ENCODE results near the gene ANKDD1B.

Gene ANKDD1B

DNA sequence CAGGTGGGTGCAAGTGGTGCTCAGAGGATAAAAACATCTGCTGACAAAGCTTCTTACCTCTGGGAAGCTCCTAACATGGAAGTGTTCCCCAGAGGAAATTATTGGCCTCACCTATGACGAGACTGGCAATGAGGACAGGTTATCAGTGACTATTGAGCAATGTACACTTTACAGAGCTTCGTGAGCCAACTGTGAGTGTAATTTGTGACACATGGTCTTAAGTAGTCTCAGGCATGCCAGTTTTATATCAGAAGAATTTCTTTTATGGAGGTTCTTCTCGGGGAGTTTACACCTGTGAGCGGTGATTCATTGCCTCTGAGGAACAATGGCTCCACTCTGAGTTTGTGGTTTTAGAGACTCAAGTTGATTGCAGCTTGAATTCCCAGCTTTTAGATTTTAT, 11.3 kb downstream of the ANKDD1B start:
- Histone ChIP-seq H2AFZ (ENCODE audit: low read depth, low read length) (no peak overlapping the region), H3K27me3 (ENCODE audit: insufficient read depth, low read length) (no peaks in the 10 kb centered on the region), H3K9me3 (ENCODE audit: low read length) (no peaks in the 10 kb centered on the region), H3K36me3 (ENCODE audit: insufficient read depth, low read length) (no peaks in the 10 kb centered on the region), H3K4me3 (ENCODE audit: low read length) (no peak overlapping the region), H3K4me1 (ENCODE audit: insufficient read depth, low read length) (peaks cover 3% of the 10 kb centered on the region)

- H3K27me3 ChIP-seq (ENCODE audit: insufficient read depth, low read length), result no peaks in the 10 kb centered on the region
Measured at GRCh38 chr5:75623846-75624245, 12.6 kb downstream of the ANKDD1B start.

DNA sequence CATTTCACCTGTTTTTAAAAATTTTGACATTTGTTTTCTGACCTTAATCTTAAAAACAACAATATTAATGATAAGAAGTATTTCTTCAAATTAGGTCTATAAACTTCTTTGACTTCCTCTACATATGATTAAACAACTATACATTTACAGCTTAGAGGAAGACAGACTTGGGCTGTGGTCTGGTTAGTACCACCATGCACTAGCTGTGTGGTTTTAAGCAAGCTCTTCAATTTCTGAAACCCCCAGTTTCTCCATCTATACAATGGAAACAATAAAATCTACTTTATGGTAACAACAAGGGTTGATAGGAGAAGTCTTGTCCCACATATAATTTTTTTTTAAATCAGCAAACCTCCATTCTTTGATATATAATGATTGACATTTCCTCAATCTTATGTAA, 15.7 kb downstream of the ANKDD1B start:
- Histone ChIP-seq H2AFZ (ENCODE audit: low read depth, low read length) (no peak overlapping the region), H3K27me3 (ENCODE audit: insufficient read depth, low read length) (no peaks in the 10 kb centered on the region), H3K4me3 (ENCODE audit: low read length) (no peak overlapping the region), H3K9me3 (ENCODE audit: low read length) (no peaks in the 10 kb centered on the region), H3K4me1 (ENCODE audit: insufficient read depth, low read length) (no peaks in the 10 kb centered on the region), H3K36me3 (ENCODE audit: insufficient read depth, low read length) (no peaks in the 10 kb centered on the region)

More at GRCh38 chr5:75623846-75624245, 12.6 kb downstream of the ANKDD1B start:
- Histone ChIP-seq H3K36me3 (ENCODE audit: insufficient read depth, low read length) (no peaks in the 10 kb centered on the region), H2AFZ (ENCODE audit: low read depth, low read length) (no peak overlapping the region), H3K9me3 (ENCODE audit: low read length) (no peaks in the 10 kb centered on the region), H3K4me3 (ENCODE audit: low read length) (no peak overlapping the region), H3K4me1 (ENCODE audit: insufficient read depth, low read length) (no peaks in the 10 kb centered on the region)

- Histone ChIP-seq H3K27me3 (ENCODE audit: insufficient read depth, low read length) (no peaks in the 10 kb centered on the region), H3K4me1 (ENCODE audit: insufficient read depth, low read length) (no peaks in the 10 kb centered on the region), H3K36me3 (ENCODE audit: insufficient read depth, low read length) (no peaks in the 10 kb centered on the region), H3K4me3 (ENCODE audit: low read length) (no peak overlapping the region), H2AFZ (ENCODE audit: low read depth, low read length) (no peak overlapping the region), H3K9me3 (ENCODE audit: low read length) (no peaks in the 10 kb centered on the region)
Measured at GRCh38 chr5:75627801-75628200, 16.5 kb downstream of the ANKDD1B start.

- H3K4me3 ChIP-seq (ENCODE audit: low read length), result no peak overlapping the region
- H3K27me3 ChIP-seq (ENCODE audit: insufficient read depth, low read length), result no peaks in the 10 kb centered on the region
- H3K36me3 ChIP-seq (ENCODE audit: insufficient read depth, low read length), result no peaks in the 10 kb centered on the region
- no peak overlapping the region for H2AFZ ChIP-seq (ENCODE audit: low read depth, low read length)
- H3K4me1 ChIP-seq (ENCODE audit: insufficient read depth, low read length), result no peaks in the 10 kb centered on the region
- no peaks in the 10 kb centered on the region for H3K9me3 ChIP-seq (ENCODE audit: low read length)
Measured at GRCh38 chr5:75630875-75631274, 19.6 kb downstream of the ANKDD1B start.

- H3K36me3 ChIP-seq (ENCODE audit: insufficient read depth, low read length), result no peaks in the 10 kb centered on the region
- no peaks in the 10 kb centered on the region for H3K9me3 ChIP-seq (ENCODE audit: low read length)
- no peak overlapping the region for H2AFZ ChIP-seq (ENCODE audit: low read depth, low read length)
- no peaks in the 10 kb centered on the region for H3K4me1 ChIP-seq (ENCODE audit: insufficient read depth, low read length)
- no peak overlapping the region for H3K4me3 ChIP-seq (ENCODE audit: low read length)
- no peaks in the 10 kb centered on the region for H3K27me3 ChIP-seq (ENCODE audit: insufficient read depth, low read length)
Measured at GRCh38 chr5:75632321-75632720, 21.1 kb downstream of the ANKDD1B start.

GRCh38 chr5:75637949-75638348, 26.7 kb downstream of the ANKDD1B start:
- H3K9me3 ChIP-seq (ENCODE audit: low read length), result no peaks in the 10 kb centered on the region
- no peak overlapping the region for H3K4me3 ChIP-seq (ENCODE audit: low read length)
- H3K4me1 ChIP-seq (ENCODE audit: insufficient read depth, low read length), result no peaks in the 10 kb centered on the region
- H3K27me3 ChIP-seq (ENCODE audit: insufficient read depth, low read length), result no peaks in the 10 kb centered on the region
- H2AFZ ChIP-seq (ENCODE audit: low read depth, low read length), result no peak overlapping the region
- H3K36me3 ChIP-seq (ENCODE audit: insufficient read depth, low read length), result no peaks in the 10 kb centered on the region

- H3K27me3 ChIP-seq (ENCODE audit: insufficient read depth, low read length), result no peaks in the 10 kb centered on the region
- H3K4me3 ChIP-seq (ENCODE audit: low read length), result no peak overlapping the region
- H2AFZ ChIP-seq (ENCODE audit: low read depth, low read length), result no peak overlapping the region
- H3K4me1 ChIP-seq (ENCODE audit: insufficient read depth, low read length), result no peaks in the 10 kb centered on the region
- H3K9me3 ChIP-seq (ENCODE audit: low read length), result no peaks in the 10 kb centered on the region
- no peaks in the 10 kb centered on the region for H3K36me3 ChIP-seq (ENCODE audit: insufficient read depth, low read length)
Measured at GRCh38 chr5:75639535-75640311, 28.5 kb downstream of the ANKDD1B start.

DNA sequence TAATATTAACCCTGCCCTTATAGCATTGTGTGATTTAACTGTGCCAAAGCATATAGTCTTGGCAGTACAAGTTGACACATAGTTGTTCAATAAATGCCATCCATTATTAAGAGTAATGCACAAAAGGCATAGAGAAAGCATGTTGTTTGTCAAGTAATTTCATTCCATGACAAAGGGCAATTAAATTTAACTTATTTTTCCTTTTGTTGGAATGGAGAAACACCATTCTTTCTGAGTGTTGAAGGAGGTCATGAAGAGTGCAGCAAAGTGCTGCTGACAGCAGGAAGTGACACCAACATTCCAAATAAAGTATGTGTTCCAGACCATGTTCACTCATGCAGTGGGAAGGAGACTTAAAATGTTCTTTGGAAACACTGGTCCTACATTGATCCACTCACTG, 29.1 kb downstream of the ANKDD1B start:
- Histone ChIP-seq H3K36me3 (ENCODE audit: insufficient read depth, low read length) (no peaks in the 10 kb centered on the region), H3K4me1 (ENCODE audit: insufficient read depth, low read length) (no peaks in the 10 kb centered on the region), H3K9me3 (ENCODE audit: low read length) (no peaks in the 10 kb centered on the region), H3K27me3 (ENCODE audit: insufficient read depth, low read length) (no peaks in the 10 kb centered on the region), H2AFZ (ENCODE audit: low read depth, low read length) (no peak overlapping the region), H3K4me3 (ENCODE audit: low read length) (no peak overlapping the region)

DNA sequence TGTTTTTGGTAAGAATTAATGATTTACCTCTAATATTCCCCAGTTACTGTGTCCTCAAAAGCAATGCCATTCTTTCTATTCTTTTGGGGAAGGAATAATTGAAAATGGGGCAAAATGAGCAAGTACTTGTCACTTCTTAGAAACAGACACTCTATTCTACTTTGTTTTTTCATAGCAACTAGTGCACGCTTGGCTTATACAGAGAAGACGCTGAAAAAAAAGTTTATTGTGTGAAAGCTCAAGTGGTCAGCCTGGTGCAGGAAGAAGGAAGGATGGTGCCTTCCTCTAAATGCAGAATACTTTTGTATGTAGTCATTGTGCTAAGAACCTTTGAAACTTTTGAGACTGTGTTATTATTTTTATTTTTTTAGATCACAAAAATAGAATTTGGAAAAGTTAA, 29.6 kb downstream of the ANKDD1B start:
- no peaks in the 10 kb centered on the region for H3K9me3 ChIP-seq (ENCODE audit: low read length)
- no peak overlapping the region for H2AFZ ChIP-seq (ENCODE audit: low read depth, low read length)
- no peaks in the 10 kb centered on the region for H3K27me3 ChIP-seq (ENCODE audit: insufficient read depth, low read length)
- H3K36me3 ChIP-seq (ENCODE audit: insufficient read depth, low read length), result no peaks in the 10 kb centered on the region
- H3K4me1 ChIP-seq (ENCODE audit: insufficient read depth, low read length), result no peaks in the 10 kb centered on the region
- no peak overlapping the region for H3K4me3 ChIP-seq (ENCODE audit: low read length)

- no peak overlapping the region for H3K4me3 ChIP-seq (ENCODE audit: low read length)
- no peaks in the 10 kb centered on the region for H3K27me3 ChIP-seq (ENCODE audit: insufficient read depth, low read length)
- no peaks in the 10 kb centered on the region for H3K9me3 ChIP-seq (ENCODE audit: low read length)
- H2AFZ ChIP-seq (ENCODE audit: low read depth, low read length), result no peak overlapping the region
- H3K36me3 ChIP-seq (ENCODE audit: insufficient read depth, low read length), result no peaks in the 10 kb centered on the region
- peaks cover 3% of the 10 kb centered on the region for H3K4me1 ChIP-seq (ENCODE audit: insufficient read depth, low read length)
Measured at GRCh38 chr5:75648712-75649111, 37.5 kb downstream of the ANKDD1B start.

DNA sequence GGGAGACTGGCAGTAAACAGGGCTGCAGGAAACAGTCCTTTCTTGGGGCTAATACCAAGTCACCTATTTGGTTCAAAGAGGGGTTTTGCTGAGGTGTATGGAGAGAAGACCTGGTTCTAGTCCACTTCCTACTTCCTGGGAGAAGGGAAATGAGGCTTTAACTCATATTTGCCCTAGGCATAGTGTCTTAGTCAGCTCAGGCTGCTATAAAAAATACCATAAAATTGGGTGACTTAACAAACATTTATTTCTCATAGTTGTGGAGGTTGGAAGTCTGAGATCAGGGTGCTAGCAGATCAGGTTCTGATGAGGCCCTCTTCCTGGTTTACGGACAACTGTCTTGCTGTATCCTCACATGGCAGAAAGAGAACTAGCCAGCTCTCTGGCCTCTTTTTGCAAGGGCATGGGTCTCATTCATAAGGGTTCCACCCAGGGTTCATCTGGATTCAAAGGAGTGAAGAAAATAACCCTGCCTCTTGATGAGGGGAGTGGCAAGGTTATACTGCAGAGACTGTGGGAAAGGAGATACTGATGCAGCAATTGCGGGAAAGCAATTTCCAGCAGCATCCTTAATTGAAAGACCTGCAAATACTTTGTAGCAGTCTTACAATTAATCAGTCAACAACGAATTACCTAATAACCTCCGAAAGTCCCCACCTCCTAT, 40.5 kb downstream of the ANKDD1B start:
- Histone ChIP-seq H3K4me3 (ENCODE audit: low read length) (no peak overlapping the region), H3K36me3 (ENCODE audit: insufficient read depth, low read length) (no peaks in the 10 kb centered on the region), H3K4me1 (ENCODE audit: insufficient read depth, low read length) (peaks cover 3% of the 10 kb centered on the region), H3K27me3 (ENCODE audit: insufficient read depth, low read length) (no peaks in the 10 kb centered on the region), H3K9me3 (ENCODE audit: low read length) (no peaks in the 10 kb centered on the region), H2AFZ (ENCODE audit: low read depth, low read length) (no peak overlapping the region)

- Histone ChIP-seq H3K9me3 (ENCODE audit: low read length) (no peaks in the 10 kb centered on the region), H2AFZ (ENCODE audit: low read depth, low read length) (no peak overlapping the region), H3K4me1 (ENCODE audit: insufficient read depth, low read length) (peaks cover 3% of the 10 kb centered on the region), H3K36me3 (ENCODE audit: insufficient read depth, low read length) (no peaks in the 10 kb centered on the region), H3K4me3 (ENCODE audit: low read length) (no peak overlapping the region), H3K27me3 (ENCODE audit: insufficient read depth, low read length) (no peaks in the 10 kb centered on the region)
Measured at GRCh38 chr5:75653521-75653920, 42.3 kb downstream of the ANKDD1B start.
